Hepatocyte (in vitro differentiated cells): Measurements from ENCODE around the gene SPINK1. TPM values are rescaled to one million over a fixed set of nuclear protein-coding genes. Genes with fewer than 3 reads are reported as not detected.

Experiments
- DNase-seq: peaks from one replicate; pipeline ENCODE4 v3.0.0-alpha.2; 2016; ENCODE audit warnings: low spot score
- H2AFZ ChIP-seq: fragments of 200-600 bp; sonication (generic); 2 replicates; pipeline ENCODE4 v1.6.0; 2016; ENCODE audit warnings: antibody characterized with exemption, mild to moderate bottlenecking
- H3K27ac ChIP-seq: fragments of 200-600 bp; sonication (generic); 2 replicates; pipeline ENCODE4 v1.5.1; 2016; ENCODE audit warnings: mild to moderate bottlenecking
- H3K27me3 ChIP-seq: fragments of 200-600 bp; sonication (generic); 2 replicates; pipeline ENCODE4 v1.6.1; 2016
- H3K36me3 ChIP-seq: fragments of 200-600 bp; sonication (generic); replicated peaks from 2 replicates; pipeline ENCODE4 v1.5.1; 2016; ENCODE audit warnings: low read depth; ENCODE audit not compliant: insufficient read depth
- H3K4me1 ChIP-seq: fragments of 200-600 bp; sonication (generic); 2 replicates; pipeline ENCODE4 v1.5.1; 2016; ENCODE audit warnings: mild to moderate bottlenecking, moderate library complexity; ENCODE audit not compliant: insufficient read depth
- H3K4me2 ChIP-seq: fragments of 200-600 bp; sonication (generic); 2 replicates; pipeline ENCODE4 v1.6.0; 2016
- H3K4me3 ChIP-seq: fragments of 200-600 bp; sonication (generic); 2 replicates; pipeline ENCODE4 v1.5.1; 2016; ENCODE audit warnings: mild to moderate bottlenecking
- H3K79me2 ChIP-seq: fragments of 200-600 bp; sonication (generic); 2 replicates; pipeline ENCODE4 v1.6.0; 2017; ENCODE audit warnings: mild to moderate bottlenecking
- H3K9me2 ChIP-seq: fragments of 200-600 bp; sonication (generic); replicated peaks from 2 replicates; pipeline ENCODE4 v1.6.0; 2017; ENCODE audit warnings: mild to moderate bottlenecking; ENCODE audit not compliant: insufficient read depth
- H3K9me3 ChIP-seq: fragments of 200-600 bp; sonication (generic); 2 replicates; pipeline ENCODE4 v1.5.1; 2016; ENCODE audit warnings: low read depth, mild to moderate bottlenecking
- H4K20me1 ChIP-seq: fragments of 200-600 bp; sonication (generic); 2 replicates; pipeline ENCODE4 v1.6.0; 2016; ENCODE audit warnings: mild to moderate bottlenecking; ENCODE audit not compliant: insufficient read depth, poor library complexity, severe bottlenecking
- CTCF ChIP-seq: fragments of 200-600 bp; sonication (generic); IDR thresholded peaks from 2 replicates; pipeline ENCODE4 v1.5.1; 2016; ENCODE audit warnings: antibody characterized with exemption, mild to moderate bottlenecking; ENCODE audit not compliant: poor library complexity
- EZH2 ChIP-seq: fragments of 200-600 bp; sonication (generic); IDR thresholded peaks from 2 replicates; pipeline ENCODE4 v1.6.1; 2016; ENCODE audit warnings: antibody characterized with exemption, mild to moderate bottlenecking, borderline replicate concordance
- EZH2phosphoT487 ChIP-seq: fragments of 200-600 bp; sonication (generic); IDR thresholded peaks from one replicate; pipeline ENCODE4 v1.6.1; 2018; ENCODE audit warnings: antibody characterized with exemption, mild to moderate bottlenecking, low read depth, moderate library complexity; ENCODE audit not compliant: unreplicated experiment, severe bottlenecking
- WGBS: methylation state at CpG from one replicate; pipeline ENCODE4 v1.1.6; 2016; ENCODE audit warnings: low lambda C conversion rate; ENCODE audit errors: missing lambda C conversion rate; 5-methylcytosine and 5-hydroxymethylcytosine counted together
- polyA plus RNA-seq: library from polyadenylated mRNA; unstranded; fragments of >200 nt; fragmentation: Nextera tagmentation; extraction: Ambion mirVana; gene quantifications from 2 replicates; pipeline ENCODE4 v1.2.1, GENCODE V29; 2016
- total RNA-seq: library from RNA; depleted of rRNA; stranded (reverse); fragments of >200 nt; gene quantifications from 2 replicates; pipeline ENCODE4 v1.2.3, GENCODE V29; 2014

SPINK1 gene
- total and polyA plus RNA-seq, 2 experiments from 2014 or later: 1,467 to 2,947 TPM

- Histone ChIP-seq H3K9me2 (no peaks in the 10 kb centered on the region), H4K20me1 (no peaks in the 10 kb centered on the region), H3K4me3 (no peak overlapping the region), H3K79me2 (no peaks in the 10 kb centered on the region), H3K27ac (no peak overlapping the region), H2AFZ (no peak overlapping the region), H3K4me1 (no peaks in the 10 kb centered on the region), H3K9me3 (no peaks in the 10 kb centered on the region), H3K4me2 (no peak overlapping the region), H3K36me3 (no peaks in the 10 kb centered on the region), H3K27me3 (peaks cover 5% of the 10 kb centered on the region)
- no peak for TF ChIP-seq EZH2phosphoT487
- no peak for TF ChIP-seq CTCF
- TF ChIP-seq EZH2: no peak
- WGBS: 44% methylated on average over 2 of the region's 2 CpGs
- DNase-seq: no peak
These were observed 17.8 kb upstream of the SPINK1 start for GRCh38 chr5:147849226-147849625.

- 88% methylated on average over 4 of the region's 4 CpGs for WGBS
- no peak overlapping the region for H2AFZ ChIP-seq
- no peak overlapping the region for H3K4me3 ChIP-seq
- H3K27me3 ChIP-seq: peaks cover 7% of the 10 kb centered on the region
- DNase-seq: no peak
- no peak overlapping the region for H3K27ac ChIP-seq
- H3K4me2 ChIP-seq: no peak overlapping the region
- no peaks in the 10 kb centered on the region for H4K20me1 ChIP-seq
- H3K4me1 ChIP-seq: no peaks in the 10 kb centered on the region
- TF ChIP-seq EZH2phosphoT487 (no peak), EZH2 (no peak), CTCF (no peak)
- no peaks in the 10 kb centered on the region for H3K9me2 ChIP-seq
- H3K79me2 ChIP-seq: no peaks in the 10 kb centered on the region
- no peaks in the 10 kb centered on the region for H3K36me3 ChIP-seq
- H3K9me3 ChIP-seq: no peaks in the 10 kb centered on the region
These were observed 14.1 kb upstream of the SPINK1 start for GRCh38 chr5:147845618-147846017.

- H3K9me2 ChIP-seq: no peaks in the 10 kb centered on the region
- WGBS: 76% methylated on average over 3 of the region's 3 CpGs
These were observed 13.4 kb upstream of the SPINK1 start for GRCh38 chr5:147844846-147845245.

More at GRCh38 chr5:147844846-147845245, 13.4 kb upstream of the SPINK1 start:
- DNase-seq: no peak
- no peak overlapping the region for H3K27ac ChIP-seq
- no peak overlapping the region for H3K4me2 ChIP-seq
- no peaks in the 10 kb centered on the region for H3K36me3 ChIP-seq
- no peak overlapping the region for H2AFZ ChIP-seq
- peaks cover 7% of the 10 kb centered on the region for H3K27me3 ChIP-seq
- no peaks in the 10 kb centered on the region for H4K20me1 ChIP-seq
- no peaks in the 10 kb centered on the region for H3K4me1 ChIP-seq
- H3K9me3 ChIP-seq: no peaks in the 10 kb centered on the region
- TF ChIP-seq EZH2phosphoT487: no peak
- TF ChIP-seq CTCF: no peak
- TF ChIP-seq EZH2: no peak
- H3K79me2 ChIP-seq: no peaks in the 10 kb centered on the region
- no peak overlapping the region for H3K4me3 ChIP-seq
